Epidermal melanocyte (primary cell): Measurements from ENCODE around the gene TP53TG3B.
"Not testable (repeated sequence)": the region's sequence is repeated elsewhere in the genome, so short reads cannot be mapped to it uniquely, and the experiment has no call there.

ENCODE experiments used
- DNase-seq: peaks from one replicate; pipeline ENCODE4 v3.0.0; 2011; ENCODE audit warnings: low spot score; ENCODE audit not compliant: insufficient read length

Gene TP53TG3B, protein sequence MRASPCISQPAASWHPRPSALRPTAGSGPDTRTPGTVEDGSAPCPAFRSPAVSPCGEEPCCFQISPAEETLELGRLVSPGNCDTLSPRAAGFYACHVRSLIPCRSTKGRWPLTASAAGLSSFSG

DNA sequence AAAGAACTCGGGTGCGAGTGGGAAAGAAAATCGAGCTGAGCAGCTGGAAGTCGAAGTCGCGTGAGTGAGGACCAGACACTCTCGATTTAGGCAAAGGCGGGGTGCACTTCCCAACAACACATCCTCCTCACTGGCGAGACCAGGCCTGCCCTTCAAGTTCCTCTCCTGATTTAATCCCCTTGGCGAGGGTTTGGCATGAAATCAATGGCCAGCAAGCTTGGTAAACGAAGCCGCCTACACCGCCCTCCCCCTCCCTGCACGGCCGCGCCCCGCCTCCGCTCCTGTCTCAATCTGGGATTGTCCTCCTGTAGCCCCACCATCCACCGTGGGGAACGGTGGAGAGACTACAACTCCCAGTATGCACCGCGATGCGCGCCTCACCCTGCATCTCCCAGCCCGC lies at the start of gene TP53TG3B:
TSS of gene TP53TG3B (plus strand) at position 301 of the 400 bp plus-strand sequence. CDS start at position 369, 68 bp downstream.
- DNase-seq, result not testable (repeated sequence)

DNA sequence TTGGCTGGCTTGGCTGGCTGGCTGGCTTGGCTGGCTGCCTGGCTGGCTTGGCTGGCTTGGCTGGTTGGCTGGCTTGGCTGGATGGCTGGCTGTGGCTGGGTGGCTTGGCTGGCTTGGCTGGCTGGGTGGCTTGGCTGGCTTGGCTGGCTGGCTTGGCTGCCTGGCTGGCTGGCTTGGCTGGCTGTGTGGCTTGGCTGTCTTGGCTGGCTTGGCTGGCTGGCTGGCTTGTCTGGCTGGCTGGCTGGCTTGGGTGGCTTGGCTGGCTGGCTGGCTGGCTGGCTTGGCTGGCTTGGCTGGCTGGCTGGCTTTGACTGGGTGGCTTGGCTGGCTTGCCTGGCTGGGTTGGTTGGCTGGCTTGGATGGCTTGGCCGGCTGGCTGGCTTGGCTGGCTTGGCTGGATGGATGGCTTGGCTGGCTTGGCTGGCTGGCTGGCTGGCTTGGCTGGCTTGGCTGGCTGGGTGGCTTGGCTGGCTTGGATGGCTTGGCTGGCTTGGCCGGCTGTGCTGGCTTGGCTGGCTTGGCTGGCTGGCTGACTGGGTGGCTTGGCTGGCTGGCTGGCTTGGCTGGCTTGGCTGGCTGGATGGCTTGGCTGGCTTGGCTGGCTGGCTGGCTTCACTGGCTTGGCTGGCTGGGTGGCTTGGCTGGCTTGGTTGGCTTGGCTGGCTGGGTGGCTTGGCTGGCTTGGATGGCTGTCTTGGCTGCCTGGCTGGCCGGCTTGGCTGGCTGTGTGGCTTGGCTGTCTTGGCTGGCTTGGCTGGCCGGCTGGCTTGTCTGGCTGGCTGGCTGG lies 24.2 kb upstream of the TP53TG3B start:
- DNase-seq, result not testable (repeated sequence)

DNA sequence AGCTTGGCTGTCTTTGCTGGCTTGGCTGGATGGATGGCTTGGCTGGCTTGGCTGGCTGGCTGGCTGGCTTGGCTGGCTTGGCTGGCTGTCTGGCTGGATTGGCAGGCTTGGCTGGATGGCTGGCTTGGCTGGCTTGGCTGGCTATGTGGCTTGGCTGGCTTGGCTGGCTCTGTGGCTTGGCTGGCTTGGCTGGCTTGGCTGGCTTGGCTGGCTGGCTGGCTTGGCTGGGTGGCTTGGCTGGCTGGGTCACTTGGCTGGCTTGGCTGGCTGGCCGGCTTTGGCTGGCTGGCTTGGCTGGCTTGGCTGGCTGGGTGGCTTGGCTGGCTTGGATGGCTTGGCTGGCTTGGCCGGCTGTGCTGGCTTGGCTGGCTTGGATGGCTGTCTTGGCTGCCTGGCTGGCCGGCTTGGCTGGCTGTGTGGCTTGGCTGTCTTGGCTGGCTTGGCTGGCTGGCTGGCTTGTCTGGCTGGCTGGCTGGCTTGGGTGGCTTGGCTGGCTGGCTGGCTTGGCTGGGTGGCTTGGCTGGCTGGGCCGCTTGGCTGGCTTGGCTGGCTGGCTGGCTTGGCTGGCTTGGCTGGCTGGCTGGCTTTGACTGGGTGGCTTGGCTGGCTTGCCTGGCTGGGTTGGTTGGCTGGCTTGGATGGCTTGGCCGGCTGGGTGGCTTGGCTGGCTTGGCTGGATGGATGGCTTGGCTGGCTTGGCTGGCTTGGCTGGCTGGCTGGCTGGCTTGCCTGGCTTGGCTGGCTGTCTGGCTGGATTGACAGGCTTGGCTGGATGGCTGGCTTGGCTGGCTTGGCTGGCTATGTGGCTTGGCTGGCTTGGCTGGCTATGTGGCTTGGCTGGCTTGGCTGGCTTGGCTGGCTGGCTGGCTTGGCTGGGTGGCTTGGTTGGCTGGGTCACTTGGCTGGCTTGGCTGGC lies 22.8 kb upstream of the TP53TG3B start:
- not testable (repeated sequence) for DNase-seq

DNA sequence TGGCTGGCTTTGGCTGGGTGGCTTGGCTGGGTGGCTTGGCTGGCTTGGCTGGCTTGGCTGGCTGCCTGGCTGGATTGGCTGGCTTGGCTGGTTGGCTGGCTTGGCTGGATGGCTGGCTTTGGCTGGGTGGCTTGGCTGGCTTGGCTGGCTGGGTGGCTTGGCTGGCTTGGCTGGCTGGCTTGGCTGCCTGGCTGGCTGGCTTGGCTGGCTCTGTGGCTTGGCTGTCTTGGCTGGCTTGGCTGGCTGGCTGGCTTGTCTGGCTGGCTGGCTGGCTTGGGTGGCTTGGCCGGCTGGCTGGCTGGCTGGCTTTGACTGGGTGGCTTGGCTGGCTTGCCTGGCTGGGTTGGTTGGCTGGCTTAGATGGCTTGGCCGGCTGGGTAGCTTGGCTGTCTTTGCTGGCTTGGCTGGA lies 22.1 kb upstream of the TP53TG3B start:
- not testable (repeated sequence) for DNase-seq

DNA sequence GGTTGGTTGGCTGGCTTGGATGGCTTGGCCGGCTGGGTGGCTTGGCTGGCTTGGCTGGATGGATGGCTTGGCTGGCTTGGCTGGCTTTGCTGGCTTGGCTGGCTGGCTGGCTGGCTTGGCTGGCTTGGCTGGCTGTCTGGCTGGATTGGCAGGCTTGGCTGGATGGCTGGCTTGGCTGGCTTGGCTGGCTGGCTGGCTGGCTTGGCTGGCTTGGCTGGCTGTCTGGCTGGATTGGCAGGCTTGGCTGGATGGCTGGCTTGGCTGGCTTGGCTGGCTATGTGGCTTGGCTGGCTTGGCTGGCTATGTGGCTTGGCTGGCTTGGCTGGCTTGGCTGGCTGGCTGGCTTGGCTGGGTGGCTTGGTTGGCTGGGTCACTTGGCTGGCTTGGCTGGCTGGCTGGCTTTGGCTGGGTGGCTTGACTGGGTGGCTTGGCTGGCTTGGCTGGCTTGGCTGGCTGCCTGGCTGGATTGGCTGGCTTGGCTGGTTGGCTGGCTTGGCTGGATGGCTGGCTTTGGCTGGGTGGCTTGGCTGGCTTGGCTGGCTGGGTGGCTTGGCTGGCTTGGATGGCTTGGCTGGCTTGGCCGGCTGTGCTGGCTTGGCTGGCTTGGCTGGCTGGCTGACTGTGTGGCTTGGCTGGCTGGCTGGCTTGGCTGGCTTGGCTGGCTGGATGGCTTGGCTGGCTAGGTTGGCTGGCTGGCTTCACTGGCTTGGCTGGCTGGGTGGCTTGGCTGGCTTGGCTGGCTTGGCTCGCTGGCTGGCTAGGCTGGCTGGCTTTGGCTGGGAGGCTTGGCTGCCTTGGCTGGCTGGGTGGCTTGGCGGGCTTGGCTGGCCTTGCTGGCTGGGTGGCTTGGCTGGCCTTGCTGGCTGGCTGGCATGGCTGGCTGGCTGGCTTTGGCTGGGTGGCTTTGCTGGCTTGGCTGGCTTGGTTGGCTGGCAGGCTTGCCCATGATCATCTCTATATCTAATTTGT lies 21.3 kb upstream of the TP53TG3B start:
- DNase-seq, result not testable (repeated sequence)
